ENCODE results near the gene ABCC1.
"Not testable (repeated sequence)": the region's sequence is repeated elsewhere in the genome, so short reads cannot be mapped to it uniquely, and the experiment has no call there.

The ABCC1 gene

GRCh38 chr16:16190546-16190945 is 241.1 kb downstream of the ABCC1 start:
- H3K36me3 Mint-ChIP-seq (ENCODE audit: low read depth): no peaks in the 10 kb centered on the region
- no peaks in the 10 kb centered on the region for H3K4me1 Mint-ChIP-seq (ENCODE audit: low read depth)
- H3K9me3 Mint-ChIP-seq: no peaks in the 10 kb centered on the region
- H3K4me3 Mint-ChIP-seq: no peak overlapping the region
- peaks cover 4% of the 10 kb centered on the region for H3K27me3 Mint-ChIP-seq
- H3K27ac Mint-ChIP-seq: no peak overlapping the region
- no peak for DNase-seq

DNA sequence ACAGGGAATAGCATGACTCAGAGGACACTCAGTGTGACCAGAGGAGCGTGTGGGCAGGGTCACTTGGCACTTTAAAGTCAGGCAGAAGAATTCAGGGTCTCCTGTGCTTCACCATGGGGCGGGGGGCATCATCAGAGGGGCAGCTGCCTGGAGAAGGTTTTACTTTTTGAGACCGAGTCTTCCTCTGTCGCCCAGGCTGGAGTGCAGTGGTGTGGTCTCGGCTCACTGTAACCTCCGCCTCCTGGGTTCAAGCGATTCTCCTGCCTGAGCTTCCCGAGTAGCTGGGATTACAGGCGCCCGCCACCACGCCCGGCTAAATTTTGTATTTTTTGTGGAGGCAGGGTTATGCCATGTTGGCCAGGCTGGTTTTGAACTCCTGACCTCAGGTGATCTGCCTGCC is 241.6 kb downstream of the ABCC1 start:
- H3K9me3 Mint-ChIP-seq; H3K36me3 Mint-ChIP-seq (ENCODE audit: low read depth); H3K27ac Mint-ChIP-seq; H3K27me3 Mint-ChIP-seq; H3K4me1 Mint-ChIP-seq (ENCODE audit: low read depth); DNase-seq; H3K4me3 Mint-ChIP-seq: not testable (repeated sequence)

GRCh38 chr16:16191493-16192167 is 242.2 kb downstream of the ABCC1 start:
- no peaks in the 10 kb centered on the region for H3K9me3 Mint-ChIP-seq

More at GRCh38 chr16:16191493-16192167, 242.2 kb downstream of the ABCC1 start:
- Mint-ChIP-seq H3K4me3 (no peak overlapping the region), H3K4me1 (ENCODE audit: low read depth) (no peaks in the 10 kb centered on the region), H3K36me3 (ENCODE audit: low read depth) (no peaks in the 10 kb centered on the region), H3K27ac (no peak overlapping the region), H3K27me3 (peaks cover 5% of the 10 kb centered on the region)
- DNase-seq: no peak

Measured in activated T-cell treated with anti-CD3 and anti-CD28 coated beads, Interleukin-2, amount 50 U/mL, for 24 hours (primary cell).